H1 (cell line): Measurements from ENCODE around the gene RFC3. TPM values are rescaled to one million over a fixed set of nuclear protein-coding genes. Genes with fewer than 3 reads are reported as not detected.

Experiments used
- ASH2L ChIP-seq: fragments of 200-600, 300-600 bp; sonication (generic); IDR thresholded peaks from one replicate; pipeline ENCODE4 v1.7.1; 2017; ENCODE audit warnings: low read length
- CTBP2 ChIP-seq: IDR thresholded peaks from 2 replicates; pipeline ENCODE4 v1.7.0; 2011; ENCODE audit warnings: borderline replicate concordance, mild to moderate bottlenecking, moderate library complexity, mixed read lengths, low read length; ENCODE audit not compliant: insufficient read depth, insufficient read length
- EZH2 ChIP-seq: fragments of 200-600 bp; sonication (generic); IDR thresholded peaks from 2 replicates; pipeline ENCODE4 v1.7.1; 2012; ENCODE audit warnings: low read depth, mild to moderate bottlenecking, moderate library complexity, low read length, inconsistent platforms; ENCODE audit not compliant: severe bottlenecking
- GABPA ChIP-seq: IDR thresholded peaks from 2 replicates; pipeline ENCODE4 v1.6.1; 2011; ENCODE audit warnings: mild to moderate bottlenecking, low read length, moderate library complexity, borderline replicate concordance; ENCODE audit not compliant: insufficient read depth
- GTF2F1 ChIP-seq: IDR thresholded peaks from 2 replicates; pipeline ENCODE4 v1.6.1; 2012; ENCODE audit warnings: low read depth, low read length, improper control_type of control experiment, borderline replicate concordance
- HDAC6 ChIP-seq: IDR thresholded peaks from one replicate; pipeline ENCODE4 v1.7.1; 2012; ENCODE audit warnings: low read depth, mild to moderate bottlenecking, inconsistent platforms, low read length, moderate library complexity
- JUND ChIP-seq: IDR thresholded peaks from 2 replicates; pipeline ENCODE4 v1.6.1; 2011; ENCODE audit warnings: mild to moderate bottlenecking, improper control_type of control experiment, low read length
- KDM5A ChIP-seq: fragments of 200-600 bp; IDR thresholded peaks from 2 replicates; pipeline ENCODE4 v1.7.1; 2012; ENCODE audit warnings: mild to moderate bottlenecking, low read length, inconsistent platforms, mixed read lengths
- NANOG ChIP-seq: IDR thresholded peaks from 2 replicates; pipeline ENCODE4 v1.6.1; 2011; ENCODE audit warnings: low read length, low read depth, mild to moderate bottlenecking, inconsistent platforms; ENCODE audit not compliant: insufficient read depth, poor library complexity, severe bottlenecking
- NRF1 ChIP-seq: IDR thresholded peaks from 2 replicates; pipeline ENCODE4 v1.6.1; 2011; ENCODE audit warnings: mild to moderate bottlenecking, low read depth, low read length, improper control_type of control experiment
- POLR2A ChIP-seq, 2 experiments: IDR thresholded peaks; 1 replicate in 1 of 2; 2 replicates in 1 of 2; pipeline ENCODE4 v1.6.1; 2011; ENCODE audit warnings: low read depth in 2 of 2, low read length in 2 of 2, mild to moderate bottlenecking in 2 of 2; ENCODE audit errors: control extremely low read depth in 1 of 2
- POLR2AphosphoS5 ChIP-seq: IDR thresholded peaks from 2 replicates; pipeline ENCODE4 v1.6.1; 2011; ENCODE audit warnings: low read depth, low read length
- RBBP5 ChIP-seq: IDR thresholded peaks from 2 replicates; pipeline ENCODE4 v1.7.1; 2012; ENCODE audit warnings: low read depth, mild to moderate bottlenecking, inconsistent platforms, low read length, moderate library complexity, borderline replicate concordance
- RFX5 ChIP-seq: IDR thresholded peaks from 2 replicates; pipeline ENCODE4 v1.6.1; 2011; ENCODE audit warnings: low read depth, low read length, improper control_type of control experiment, borderline replicate concordance
- RNF2 ChIP-seq: fragments of 200-900, 300-1000 bp; sonication (generic); IDR thresholded peaks from 2 replicates; pipeline ENCODE4 v1.7.1; 2016; ENCODE audit warnings: borderline replicate concordance, low read depth, mild to moderate bottlenecking, antibody characterized with exemption, low read length; ENCODE audit not compliant: poor library complexity, severe bottlenecking; ENCODE audit errors: missing control alignments
- SP2 ChIP-seq: IDR thresholded peaks from 2 replicates; pipeline ENCODE4 v1.6.1; 2012; ENCODE audit warnings: mild to moderate bottlenecking, low read length, inconsistent platforms
- TAF7 ChIP-seq: optimal IDR thresholded peaks from 2 replicates; pipeline ENCODE3; 2011; ENCODE audit warnings: low read depth, mild to moderate bottlenecking, inconsistent platforms, low read length, moderate library complexity, borderline replicate concordance
- TBP ChIP-seq: IDR thresholded peaks from 2 replicates; pipeline ENCODE4 v1.6.1; 2011; ENCODE audit warnings: low read depth, low read length, improper control_type of control experiment
- polyA plus RNA-seq, 7 experiments: library from polyadenylated mRNA; depleted of rRNA in 3 of 7; stranded (reverse) in 5 of 7; unstranded in 2 of 7; fragments of >200 nt in 5 of 7; fragments of 200-250 nt in 2 of 7; gene quantifications; 1 replicate in 5 of 7; 2 replicates in 1 of 7; 4 replicates in 1 of 7; pipeline versions ENCODE4 v1.2.1 to v1.2.3, GENCODE V29; 2011 to 2013; ENCODE audit warnings: missing spikeins in 2 of 7, mixed read lengths in 2 of 7
- total RNA-seq: library from RNA; stranded (reverse); fragmentation: NEBNext Ultra II Directional; extraction: Animal tissue kit (Norgen Biotek cat#: 25700); gene quantifications from 2 replicates; pipeline ENCODE4 v1.2.1, GENCODE V29; 2021
- TF ChIP-seq, protein P1 (sequence below): IDR thresholded peaks from 2 replicates; pipeline ENCODE4 v1.6.1; 2011; ENCODE audit warnings: low read length, improper control_type of control experiment
- TF ChIP-seq, protein P2 (sequence below): IDR thresholded peaks from 2 replicates; pipeline ENCODE4 v1.6.1; 2012; ENCODE audit warnings: low read length, inconsistent platforms

The RFC3 gene
- total and polyA plus RNA-seq, 2 of the 8 experiments (the other 6 are each of a cell fraction or from before 2014, with no cell fraction given): 26.4 to 45.6 TPM

DNA sequence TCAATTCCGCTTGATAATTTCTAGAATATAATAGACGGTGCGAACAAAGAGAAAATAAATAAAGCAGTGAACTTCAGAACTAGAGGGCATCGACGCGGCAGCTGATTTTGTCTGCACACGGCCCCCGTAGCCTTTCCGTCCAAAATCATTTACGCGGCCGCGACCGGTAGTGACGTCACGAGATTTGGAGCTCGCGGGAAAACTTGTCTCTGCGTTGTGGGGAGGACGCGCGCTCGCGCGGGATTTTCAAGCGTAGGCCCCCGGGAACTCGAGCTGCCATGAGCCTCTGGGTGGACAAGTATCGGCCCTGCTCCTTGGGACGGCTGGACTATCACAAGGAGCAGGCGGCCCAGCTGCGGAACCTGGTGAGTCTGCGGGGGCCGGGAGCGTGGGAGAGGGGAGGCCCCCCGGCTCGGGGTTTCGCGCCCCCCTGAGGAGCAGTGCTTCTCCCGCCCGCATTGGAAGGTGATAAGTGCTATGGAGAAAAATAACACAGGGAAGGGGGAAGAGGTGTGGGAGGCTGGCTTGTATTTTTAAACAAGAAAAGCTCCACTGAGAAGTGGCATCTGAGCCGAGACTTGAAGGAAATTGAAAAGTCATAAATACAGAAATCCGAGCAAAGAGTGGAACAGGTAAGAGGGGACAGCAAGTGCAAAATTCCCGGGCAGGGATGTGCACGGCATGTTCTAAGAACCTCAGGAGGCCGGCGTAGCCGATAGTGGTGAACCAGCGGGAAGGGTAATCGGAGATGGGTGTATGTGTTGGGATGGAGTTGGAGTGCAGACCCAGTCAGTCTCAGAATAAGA, at the start of gene RFC3 (continued):
- TF ChIP-seq ASH2L: peak; percentile 83
- TF ChIP-seq GABPA: no peak
- TF ChIP-seq, protein P1, sequence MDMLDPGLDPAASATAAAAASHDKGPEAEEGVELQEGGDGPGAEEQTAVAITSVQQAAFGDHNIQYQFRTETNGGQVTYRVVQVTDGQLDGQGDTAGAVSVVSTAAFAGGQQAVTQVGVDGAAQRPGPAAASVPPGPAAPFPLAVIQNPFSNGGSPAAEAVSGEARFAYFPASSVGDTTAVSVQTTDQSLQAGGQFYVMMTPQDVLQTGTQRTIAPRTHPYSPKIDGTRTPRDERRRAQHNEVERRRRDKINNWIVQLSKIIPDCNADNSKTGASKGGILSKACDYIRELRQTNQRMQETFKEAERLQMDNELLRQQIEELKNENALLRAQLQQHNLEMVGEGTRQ: no peak
- TF ChIP-seq, protein P2, sequence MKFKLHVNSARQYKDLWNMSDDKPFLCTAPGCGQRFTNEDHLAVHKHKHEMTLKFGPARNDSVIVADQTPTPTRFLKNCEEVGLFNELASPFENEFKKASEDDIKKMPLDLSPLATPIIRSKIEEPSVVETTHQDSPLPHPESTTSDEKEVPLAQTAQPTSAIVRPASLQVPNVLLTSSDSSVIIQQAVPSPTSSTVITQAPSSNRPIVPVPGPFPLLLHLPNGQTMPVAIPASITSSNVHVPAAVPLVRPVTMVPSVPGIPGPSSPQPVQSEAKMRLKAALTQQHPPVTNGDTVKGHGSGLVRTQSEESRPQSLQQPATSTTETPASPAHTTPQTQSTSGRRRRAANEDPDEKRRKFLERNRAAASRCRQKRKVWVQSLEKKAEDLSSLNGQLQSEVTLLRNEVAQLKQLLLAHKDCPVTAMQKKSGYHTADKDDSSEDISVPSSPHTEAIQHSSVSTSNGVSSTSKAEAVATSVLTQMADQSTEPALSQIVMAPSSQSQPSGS: 0 out of 2 replicates have a peak, but pooled peaks have one; percentile 32
- TF ChIP-seq KDM5A: no peak; the same call in 1 of the 2 replicates
- no peak for TF ChIP-seq NANOG
- peak; percentile 41; the same call in 1 of the 2 replicates for TF ChIP-seq JUND
- no peak for TF ChIP-seq RNF2
- peak; percentile 73 for TF ChIP-seq TAF7
- TF ChIP-seq SP2: no peak
- TF ChIP-seq HDAC6: no peak
- peak; percentile 85 for TF ChIP-seq POLR2AphosphoS5
- peak; percentile 42 to 85 for TF ChIP-seq POLR2A (IDR thresholded peaks at IDR 0.05; ENCODE audit: control extremely low read depth in 1 of 2, low read depth in 2 of 2, low read length in 2 of 2)
- peak; percentile 77 for TF ChIP-seq TBP
- no peak for TF ChIP-seq EZH2
- TF ChIP-seq CTBP2: no peak
- TF ChIP-seq RBBP5: no peak
- no peak for TF ChIP-seq NRF1
- TF ChIP-seq GTF2F1: peak; percentile 40; the same call in 1 of the 2 replicates
- TF ChIP-seq RFX5: no peak
